H1 (cell line): ENCODE measurements around the gene UTP25.
"Not testable (repeated sequence)": the region's sequence is repeated elsewhere in the genome, so short reads cannot be mapped to it uniquely, and the experiment has no call there.

Experiments used
- ASH2L ChIP-seq: fragments of 200-600, 300-600 bp; sonication (generic); IDR thresholded peaks from one replicate; pipeline ENCODE4 v1.7.1; 2017; ENCODE audit warnings: low read length
- BCL11A ChIP-seq, 2 experiments: IDR thresholded peaks; one replicate each; pipeline ENCODE4 v1.6.1; 2011; ENCODE audit warnings: low read depth in 2 of 2, low read length in 2 of 2, mild to moderate bottlenecking in 2 of 2
- CBX5 ChIP-seq: fragments of 300-800, 300-1000 bp; sonication (generic); IDR thresholded peaks from 2 replicates; pipeline ENCODE4 v1.7.1; 2016; ENCODE audit warnings: antibody characterized with exemption, low read length, low read depth
- CHD2 ChIP-seq: IDR thresholded peaks from 2 replicates; pipeline ENCODE4 v1.6.1; 2012; ENCODE audit warnings: low read length, improper control_type of control experiment
- CTCF ChIP-seq, 3 experiments: IDR thresholded peaks; 1 replicate in 2 of 3; 2 replicates in 1 of 3; pipeline versions ENCODE4 v1.5.1 to v1.6.1; 2011; ENCODE audit warnings: low read length in 3 of 3, mild to moderate bottlenecking in 3 of 3, inconsistent platforms in 2 of 3, low read depth in 1 of 3, moderate library complexity in 1 of 3; ENCODE audit not compliant: insufficient read depth in 1 of 3; ENCODE audit errors: control extremely low read depth in 1 of 3
- EP300 ChIP-seq, 2 experiments: IDR thresholded peaks; 1 replicate in 1 of 2; 2 replicates in 1 of 2; pipeline ENCODE4 v1.6.1; 2011 to 2012; ENCODE audit warnings: low read depth in 2 of 2, low read length in 2 of 2, mild to moderate bottlenecking in 2 of 2, borderline replicate concordance in 1 of 2, inconsistent platforms in 1 of 2, moderate library complexity in 1 of 2
- JUN ChIP-seq: IDR thresholded peaks from 2 replicates; pipeline ENCODE4 v1.6.1; 2011; ENCODE audit warnings: low read depth, mild to moderate bottlenecking, improper control_type of control experiment, low read length
- POLR2A ChIP-seq, 2 experiments: IDR thresholded peaks; 1 replicate in 1 of 2; 2 replicates in 1 of 2; pipeline ENCODE4 v1.6.1; 2011; ENCODE audit warnings: low read depth in 2 of 2, low read length in 2 of 2, mild to moderate bottlenecking in 2 of 2; ENCODE audit errors: control extremely low read depth in 1 of 2
- POLR2AphosphoS5 ChIP-seq: IDR thresholded peaks from 2 replicates; pipeline ENCODE4 v1.6.1; 2011; ENCODE audit warnings: low read depth, low read length
- SIX5 ChIP-seq: IDR thresholded peaks from 2 replicates; pipeline ENCODE4 v1.6.1; 2011; ENCODE audit warnings: mild to moderate bottlenecking, low read depth, low read length
- YY1 ChIP-seq: IDR thresholded peaks from 2 replicates; pipeline ENCODE4 v1.6.1; 2011; ENCODE audit warnings: low read depth, mild to moderate bottlenecking, low read length

GRCh38 chr1:209888291-209889076 lies 60.7 kb downstream of the UTP25 start:
- TF ChIP-seq EP300 (IDR thresholded peaks at IDR 0.05; ENCODE audit: borderline replicate concordance in 1 of 2, low read depth in 2 of 2, low read length in 2 of 2); BCL11A (IDR thresholded peaks at IDR 0.05; ENCODE audit: low read depth in 2 of 2, low read length in 2 of 2); YY1; POLR2AphosphoS5; CBX5; SIX5; JUN; CHD2; ASH2L; POLR2A (IDR thresholded peaks at IDR 0.05; ENCODE audit: control extremely low read depth in 1 of 2, low read depth in 2 of 2, low read length in 2 of 2): not testable (repeated sequence)
- TF ChIP-seq CTCF (IDR thresholded peaks at IDR 0.05; ENCODE audit: control extremely low read depth in 1 of 3, insufficient read depth in 1 of 3, low read depth in 1 of 3, low read length in 3 of 3), result peak in 1 of 3 experiments; percentile 9; a peak in 1 of 4 replicates
